Skeletal muscle cell (primary cell): ENCODE data around the gene HSD17B1.

ENCODE experiments used
- DNase-seq: peaks from one replicate; pipeline ENCODE4 v3.0.0-alpha.2; 2010; ENCODE audit warnings: low read depth
- H3K4me3 ChIP-seq: 2 replicates; pipeline ENCODE4 v1.5.1; 2011; ENCODE audit warnings: low read depth, mild to moderate bottlenecking, control low read depth, low read length, moderate library complexity

The HSD17B1 gene

DNA sequence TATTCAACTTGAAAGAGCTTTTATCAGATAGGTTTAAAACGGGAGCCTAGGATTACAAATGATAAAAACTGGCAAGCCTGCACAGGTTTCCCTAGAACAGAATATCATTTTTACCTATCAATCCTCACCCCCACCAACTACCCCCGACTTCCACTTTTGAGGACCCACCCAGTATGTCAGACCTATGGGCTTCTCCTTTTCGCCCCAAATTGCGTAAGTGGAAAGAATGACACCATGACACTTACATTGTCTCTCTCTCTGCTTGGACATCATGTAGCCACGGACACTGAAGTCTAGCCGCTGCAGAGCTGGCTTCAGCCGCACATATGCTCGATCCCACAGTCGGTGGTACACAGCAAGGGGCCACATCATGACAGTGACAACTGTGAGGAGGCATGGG lies 32.2 kb downstream of the HSD17B1 start:
- no peak for DNase-seq
- no peak overlapping the region for H3K4me3 ChIP-seq

DNA sequence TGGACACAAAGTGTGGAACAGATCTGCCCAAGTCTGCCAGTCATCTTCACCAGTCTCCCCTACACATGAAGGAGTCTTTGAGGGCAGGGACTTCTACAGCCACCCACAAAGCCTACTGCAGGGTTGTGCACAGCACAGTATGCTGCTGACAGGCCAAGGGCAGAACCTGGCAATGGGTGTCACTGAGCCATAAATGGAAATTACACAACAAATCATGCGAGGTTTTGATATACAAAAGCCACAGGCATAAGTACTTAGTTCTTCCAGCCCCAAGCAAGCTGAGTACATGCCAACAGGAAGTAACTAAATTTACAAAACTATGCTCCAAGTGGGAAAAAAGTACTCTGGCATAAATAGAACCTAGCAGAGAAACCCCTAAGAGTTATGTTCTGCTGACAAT lies 32.6 kb downstream of the HSD17B1 start:
- H3K4me3 ChIP-seq = no peak overlapping the region
- no peak for DNase-seq

DNA sequence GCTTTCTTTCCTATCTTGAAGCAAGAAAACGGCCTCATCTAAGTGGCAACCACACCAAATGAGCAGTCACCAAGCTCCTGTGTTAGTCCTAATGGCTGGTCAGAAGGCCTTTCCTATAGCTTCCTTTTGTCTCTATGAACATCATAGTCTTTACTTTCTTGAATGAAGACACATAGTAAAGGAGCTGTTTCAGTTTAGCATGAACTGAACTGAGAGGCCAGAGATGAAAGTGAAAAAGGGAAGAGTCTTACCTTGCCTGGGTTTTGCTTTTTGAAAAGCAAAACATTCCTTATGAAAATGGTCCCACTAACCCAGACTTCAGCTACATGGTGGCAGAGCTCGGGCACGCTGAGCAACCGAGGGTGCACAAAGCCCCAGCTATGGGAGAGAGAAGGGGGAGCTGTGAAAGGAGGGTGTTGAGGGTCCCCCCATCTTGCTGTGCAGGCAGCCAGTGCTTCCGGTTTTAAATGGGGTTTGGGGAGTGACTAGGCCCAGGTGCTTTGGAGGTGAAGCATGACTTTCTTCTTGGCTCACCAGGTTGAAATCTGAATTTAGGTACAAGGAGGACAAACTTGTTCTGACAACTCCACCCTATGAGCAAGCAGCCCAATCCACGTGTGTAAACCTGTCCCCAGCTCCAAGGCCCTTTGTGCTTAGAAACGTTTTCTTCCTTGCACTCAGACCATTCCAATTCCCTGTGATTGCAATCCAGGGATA lies 33.9 kb downstream of the HSD17B1 start:
- H3K4me3 ChIP-seq = no peak overlapping the region
- no peak for DNase-seq

DNA sequence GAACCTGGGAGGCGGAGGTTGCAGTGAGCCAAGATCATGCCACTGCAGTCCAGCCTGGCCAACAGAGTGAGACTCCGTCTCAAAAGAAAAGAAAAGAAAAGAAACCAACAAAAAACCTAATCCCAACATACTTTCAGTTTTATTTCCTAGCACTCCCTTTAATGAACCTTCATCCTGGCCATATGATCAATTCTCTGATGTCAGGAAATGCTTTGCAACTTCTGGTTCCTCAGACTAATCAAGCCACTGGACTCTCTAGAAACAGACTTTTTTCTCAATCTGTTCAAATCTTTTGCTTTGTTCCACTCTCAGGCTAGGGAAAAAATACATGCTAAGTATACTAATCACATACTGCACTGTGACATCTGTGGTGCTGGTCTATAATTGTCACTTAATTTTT lies 38.2 kb downstream of the HSD17B1 start:
- no peak overlapping the region for H3K4me3 ChIP-seq
- DNase-seq = no peak

DNA sequence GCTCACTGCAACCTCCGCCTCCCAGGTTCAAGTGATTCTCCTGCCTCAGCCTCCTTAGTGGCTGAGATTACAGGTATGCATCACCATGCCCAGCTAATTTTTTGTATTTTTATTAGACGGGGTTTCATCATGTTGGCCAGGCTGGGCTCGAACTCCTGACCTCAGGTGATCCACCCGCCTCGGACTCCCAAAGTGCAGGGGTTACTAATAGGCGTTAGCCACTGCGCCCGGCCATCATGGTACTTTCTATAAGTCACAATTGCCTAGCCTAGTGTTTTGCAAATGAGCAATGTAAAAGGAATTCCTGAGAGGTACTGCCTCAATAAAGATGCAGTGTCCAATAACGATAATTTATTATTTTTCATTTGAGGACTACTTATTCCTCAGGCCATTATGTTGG lies 38.7 kb downstream of the HSD17B1 start:
- no peak for DNase-seq
- H3K4me3 ChIP-seq = no peak overlapping the region

DNA sequence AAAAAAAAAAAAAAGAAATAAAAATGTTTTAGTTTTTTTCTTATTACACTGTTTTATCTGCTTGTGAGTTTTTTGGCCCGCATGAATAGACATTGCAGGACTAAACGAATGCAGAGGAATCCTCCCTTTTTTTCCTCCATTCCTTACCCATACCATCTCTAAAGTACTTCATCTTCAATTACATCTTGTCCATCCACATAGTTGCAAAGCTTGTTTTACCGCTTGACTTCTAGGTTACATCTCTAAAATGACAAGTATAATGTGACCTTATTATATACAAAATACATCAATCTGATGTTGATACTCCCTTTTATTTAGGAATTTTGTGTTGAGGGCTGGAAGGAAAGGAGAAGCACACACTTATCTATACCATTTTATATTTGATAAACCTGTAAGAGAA lies 43.7 kb downstream of the HSD17B1 start:
- no peak for DNase-seq
- H3K4me3 ChIP-seq = no peak overlapping the region

DNA sequence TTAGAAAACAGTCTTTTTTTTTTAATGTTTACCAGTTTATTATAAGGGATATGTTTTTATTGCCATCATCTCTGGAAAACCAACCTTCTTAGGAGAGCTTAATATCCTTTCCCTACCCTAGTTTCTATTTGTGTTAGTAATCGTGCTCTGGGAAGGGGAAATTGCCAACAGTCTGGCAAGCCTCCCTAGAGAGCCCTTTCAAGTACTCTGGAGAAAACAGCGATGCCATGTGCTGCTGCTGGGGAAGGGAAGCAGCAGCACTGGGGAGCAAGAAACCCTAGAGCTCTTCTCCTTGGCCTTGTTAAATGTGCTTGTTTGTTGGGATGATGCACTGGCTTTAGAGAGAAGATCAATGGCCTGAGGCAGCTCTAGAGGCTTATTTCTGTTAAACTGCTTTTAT lies 46.2 kb downstream of the HSD17B1 start:
- no peak overlapping the region for H3K4me3 ChIP-seq
- no peak for DNase-seq

DNA sequence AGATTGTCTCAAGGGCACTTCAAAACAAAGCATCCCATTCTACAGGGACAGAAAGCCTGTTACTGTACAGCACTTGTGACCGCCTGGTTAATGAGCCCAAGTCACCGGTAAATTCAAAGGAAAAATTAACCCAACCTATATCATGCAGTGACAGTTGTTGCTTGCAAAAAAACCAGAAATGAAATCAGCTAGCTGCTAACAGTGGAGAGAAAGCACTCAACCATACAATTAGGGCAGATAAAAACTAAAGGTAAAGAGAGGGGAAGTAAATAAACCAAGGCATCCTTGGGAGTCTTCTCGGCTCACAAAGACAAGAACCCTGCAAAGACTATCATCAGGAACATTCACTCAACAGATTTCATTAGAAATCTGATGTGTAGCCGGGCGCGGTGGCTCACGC lies 50.6 kb downstream of the HSD17B1 start:
- no peak for DNase-seq
- no peak overlapping the region for H3K4me3 ChIP-seq
